SK-N-SH treated with all-trans-retinoic acid at 6 μM for 48 hours (cell line): Measurements from ENCODE around the gene RGS19.

Source experiments
- BACH2 ChIP-seq: fragments of 250-450 bp; sonication (Bioruptor Pico); IDR thresholded peaks from 2 replicates; pipeline ENCODE4 v1.9.0; 2021; ENCODE audit warnings: mild to moderate bottlenecking, borderline replicate concordance
- PPARA ChIP-seq: fragments of 250-450 bp; sonication (Bioruptor Pico); IDR thresholded peaks from 2 replicates; pipeline ENCODE4 v1.5.0; 2020; ENCODE audit warnings: mild to moderate bottlenecking, borderline replicate concordance
- ZFP3 ChIP-seq: fragments of 250-450 bp; sonication (Bioruptor Pico); IDR thresholded peaks from 2 replicates; pipeline ENCODE4 v1.5.0; 2020; ENCODE audit warnings: mild to moderate bottlenecking, moderate library complexity

GRCh38 chr20:64113796-64114355 lies 34.6 kb upstream of the RGS19 start:
- TF ChIP-seq BACH2 (CRISPR knock-in tag) (no peak), PPARA (CRISPR knock-in tag) (no peak), ZFP3 (no peak)
